Epithelial cell of esophagus (primary cell): ENCODE measurements around the gene UACA.

Experiments used
- DNase-seq: peaks from one replicate; pipeline ENCODE4 v3.0.0; 2010; ENCODE audit warnings: low read depth
- H3K4me3 ChIP-seq: 2 replicates; pipeline ENCODE4 v1.5.1; 2011; ENCODE audit warnings: mild to moderate bottlenecking, low read length, control low read depth
- CTCF ChIP-seq: IDR thresholded peaks from 2 replicates; pipeline ENCODE4 v1.5.1; 2011; ENCODE audit warnings: low read depth, mild to moderate bottlenecking, low read length, control low read depth, inconsistent platforms; ENCODE audit not compliant: insufficient read depth; ENCODE audit errors: missing control alignments

UACA gene

GRCh38 chr15:70611286-70611685, 152.1 kb downstream of the UACA start:
- no peak for TF ChIP-seq CTCF

GRCh38 chr15:70610541-70610940, 152.8 kb downstream of the UACA start:
- H3K4me3 ChIP-seq: no peak overlapping the region
- no peak for TF ChIP-seq CTCF
- no peak for DNase-seq

More at GRCh38 chr15:70611286-70611685, 152.1 kb downstream of the UACA start:
- DNase-seq: no peak
- H3K4me3 ChIP-seq: no peak overlapping the region

- DNase-seq: no peak
- no peak overlapping the region for H3K4me3 ChIP-seq
- no peak for TF ChIP-seq CTCF
Measured at GRCh38 chr15:70609889-70610288, 153.5 kb downstream of the UACA start.

GRCh38 chr15:70608144-70608543, 155.2 kb downstream of the UACA start:
- no peak for TF ChIP-seq CTCF
- DNase-seq: no peak
- H3K4me3 ChIP-seq: no peak overlapping the region

- DNase-seq: no peak
- H3K4me3 ChIP-seq: no peak overlapping the region
- no peak for TF ChIP-seq CTCF
Measured at GRCh38 chr15:70605606-70606410, 157.6 kb downstream of the UACA start.

- peak; percentile 41 for DNase-seq
- H3K4me3 ChIP-seq: no peak overlapping the region
- TF ChIP-seq CTCF: peak; percentile 32
Measured at GRCh38 chr15:70604666-70605315, 158.6 kb downstream of the UACA start.
